B cell (primary cell): ENCODE data around the gene STAC. TPM values are rescaled to one million over a fixed set of nuclear protein-coding genes. Genes with fewer than 3 reads are reported as not detected.

ENCODE experiments used
- ATAC-seq: fragments of 200-7000 bp; cut with Tn5 transposase; one replicate; pipeline ENCODE4 v1.10.0; 2021; ENCODE audit warnings: low read depth, mild to moderate bottlenecking, moderate number of reproducible peaks, moderate library complexity
- CTCF ChIA-PET: fragments of 350-600 bp; sonication (Branson Sonifier 250); formaldehyde crosslinking; loops from one replicate; lab custom pipeline; 2021; ENCODE audit warnings: antibody characterized with exemption, inconsistent platforms; lab: Charles Lee
- POLR2A ChIA-PET: fragments of 350-600 bp; sonication (Branson Sonifier 250); formaldehyde crosslinking; loops from one replicate; lab custom pipeline; 2021; ENCODE audit warnings: antibody characterized with exemption; lab: Charles Lee
- DNase-seq: peaks from one replicate; pipeline ENCODE4 v3.0.0; 2013
- H2AFZ ChIP-seq: 2 replicates; pipeline ENCODE4 v1.6.1; 2012; ENCODE audit warnings: mild to moderate bottlenecking, low read depth, low read length; ENCODE audit not compliant: insufficient read depth, poor library complexity, severe bottlenecking
- H3K27ac ChIP-seq, 2 donors: 1 replicate in 1 of 2; 2 replicates in 1 of 2; pipeline ENCODE4 v1.5.1; 2012 to 2013; ENCODE audit warnings: low read length in 2 of 2, mild to moderate bottlenecking in 2 of 2, moderate library complexity in 1 of 2
- H3K27me3 ChIP-seq, 4 experiments: fragments of 200-600 bp in 1 of 4; sonication (generic) in 1 of 4; replicated peaks in 1 of 4; 1 replicate in 2 of 4; 2 replicates in 2 of 4; pipeline versions ENCODE4 v1.6.1 to v1.7.0; 2013 to 2016; ENCODE audit warnings: low read length in 3 of 4, mild to moderate bottlenecking in 2 of 4, mixed read lengths in 1 of 4, moderate library complexity in 1 of 4; ENCODE audit not compliant: insufficient read depth in 4 of 4, control insufficient read depth in 3 of 4; ENCODE audit errors: control extremely low read depth in 1 of 4
- H3K36me3 ChIP-seq, 2 experiments: replicated peaks in 1 of 2; 1 replicate in 1 of 2; 2 replicates in 1 of 2; pipeline versions ENCODE4 v1.6.1 to v1.7.1; 2013; ENCODE audit warnings: low read length in 1 of 2; ENCODE audit not compliant: insufficient read depth in 2 of 2, control insufficient read depth in 1 of 2; ENCODE audit errors: control extremely low read depth in 1 of 2, extremely low read depth in 1 of 2
- H3K4me1 ChIP-seq, 2 donors: fragments of 200-600 bp in 1 of 2; sonication (generic) in 1 of 2; 1 replicate in 1 of 2; 2 replicates in 1 of 2; pipeline versions ENCODE4 v1.5.1 to v1.6.1; 2013 to 2017; ENCODE audit warnings: low read length in 2 of 2; ENCODE audit not compliant: control insufficient read depth in 2 of 2, insufficient read depth in 2 of 2
- H3K4me2 ChIP-seq: replicated peaks from 2 replicates; pipeline ENCODE3; 2012; ENCODE audit warnings: mild to moderate bottlenecking, low read depth, low read length; ENCODE audit not compliant: poor library complexity, severe bottlenecking
- H3K4me3 ChIP-seq, 5 experiments: fragments of 200-600 bp in 1 of 5; sonication (generic) in 1 of 5; 1 replicate in 3 of 5; 2 replicates in 2 of 5; pipeline versions ENCODE4 v1.5.1 to v1.7.0; 2011 to 2016; ENCODE audit warnings: low read length in 4 of 5, mild to moderate bottlenecking in 4 of 5, low read depth in 2 of 5, control low read depth in 1 of 5, moderate library complexity in 1 of 5; ENCODE audit not compliant: insufficient read depth in 1 of 5; ENCODE audit errors: control extremely low read depth in 1 of 5, extremely low read depth in 1 of 5
- H3K79me2 ChIP-seq: fragments of 200-600 bp; sonication (generic); one replicate; pipeline ENCODE4 v1.6.0; 2016; ENCODE audit warnings: low read length; ENCODE audit not compliant: control insufficient read depth, insufficient read depth
- H3K9ac ChIP-seq: fragments of 200-600 bp; sonication (generic); 2 replicates; pipeline ENCODE4 v1.6.1; 2017; ENCODE audit warnings: mild to moderate bottlenecking, low read length, moderate library complexity
- H3K9me3 ChIP-seq, 3 donors: one replicate each; pipeline versions ENCODE4 v1.6.1 to v1.7.1; 2013; ENCODE audit warnings: low read length in 2 of 3; ENCODE audit not compliant: control insufficient read depth in 2 of 3, insufficient read depth in 1 of 3; ENCODE audit errors: control extremely low read depth in 1 of 3
- H4K20me1 ChIP-seq: 2 replicates; pipeline ENCODE4 v1.6.0; 2012; ENCODE audit warnings: mild to moderate bottlenecking, low read length; ENCODE audit not compliant: insufficient read depth, control insufficient read depth, poor library complexity, severe bottlenecking
- H3K27ac Mint-ChIP-seq: one replicate; pipeline ENCODE4 v1.8.0; 2021; ENCODE audit warnings: mixed read lengths
- H3K27me3 Mint-ChIP-seq: one replicate; pipeline ENCODE4 v1.8.0; 2021; ENCODE audit warnings: mixed read lengths
- H3K4me1 Mint-ChIP-seq: one replicate; pipeline ENCODE4 v1.8.0; 2021; ENCODE audit warnings: mixed read lengths
- H3K4me3 Mint-ChIP-seq: one replicate; pipeline ENCODE4 v1.8.0; 2021; ENCODE audit warnings: mixed read lengths
- H3K9me3 Mint-ChIP-seq: one replicate; pipeline ENCODE4 v1.8.0; 2022; ENCODE audit warnings: mixed read lengths; ENCODE audit not compliant: insufficient read depth
- CTCF ChIP-seq: fragments of 200-600 bp; IDR thresholded peaks from one replicate; pipeline ENCODE4 v1.8.0; 2022; ENCODE audit warnings: antibody characterized with exemption, mild to moderate bottlenecking
- EZH2 ChIP-seq: IDR thresholded peaks from 2 replicates; pipeline ENCODE4 v1.6.1; 2012; ENCODE audit warnings: borderline replicate concordance, low read depth, mild to moderate bottlenecking, moderate library complexity, low read length; ENCODE audit not compliant: insufficient read depth, poor library complexity, severe bottlenecking
- WGBS: methylation state at CpG from one replicate; pipeline ENCODE4 v1.1.5; 2013; ENCODE audit warnings: missing lambda C conversion rate; ENCODE audit not compliant: insufficient coverage; 5-methylcytosine and 5-hydroxymethylcytosine counted together
- intact Hi-C: fragments of 100-400 bp; cut with micrococcal nuclease; formaldehyde crosslinking; loops from one replicate; pipeline ENCODE4 v1.10.0; 2022
- polyA plus RNA-seq: library from polyadenylated mRNA; depleted of rRNA; stranded (reverse); fragments of >200 nt; gene quantifications from 2 replicates; pipeline ENCODE4 v1.2.3, GENCODE V29; 2012
- total RNA-seq, 2 donors: library from RNA; stranded (reverse); fragments of 120-200 nt in 1 of 2; gene quantifications; 1 replicate in 1 of 2; 2 replicates in 1 of 2; pipeline versions ENCODE4 v1.2.3 to v1.2.4, GENCODE V29; 2013 to 2022

Gene STAC
- total and polyA plus RNA-seq, 2 donors (not counting 1 experiment from before 2014, with no cell fraction given): not detected

GRCh38 chr3:36362216-36362615 lies 18.1 kb upstream of the STAC start:
- TF ChIP-seq CTCF (no peak), EZH2 (no peak)
- Histone ChIP-seq H3K4me3 (no peak overlapping the region), H4K20me1 (no peaks in the 10 kb centered on the region), H3K27me3 (peaks cover 0 to 2% (median 0%) of the 10 kb centered on the region in 4 experiments), H3K27ac (no peak overlapping the region), H3K9ac (no peak overlapping the region), H3K36me3 (no peaks in the 10 kb centered on the region), H3K79me2 (no peaks in the 10 kb centered on the region), H3K4me2 (no peak overlapping the region), H3K9me3 (no peaks in the 10 kb centered on the region), H2AFZ (no peak overlapping the region), H3K4me1 (no peaks in the 10 kb centered on the region)
- H3K27me3 Mint-ChIP-seq: no peaks in the 10 kb centered on the region
- WGBS: 68% methylated on average over 2 of the region's 4 CpGs
- no peak for DNase-seq
- no peak overlapping the region for H3K27ac Mint-ChIP-seq
- no peaks in the 10 kb centered on the region for H3K9me3 Mint-ChIP-seq
- ATAC-seq: no peak
- intact Hi-C loops: no loop called here
- ChIA-PET CTCF (no interaction called here), POLR2A (no interaction called here)
- H3K4me3 Mint-ChIP-seq: no peak overlapping the region
- no peaks in the 10 kb centered on the region for H3K4me1 Mint-ChIP-seq

- Histone ChIP-seq H3K4me2 (no peak overlapping the region), H3K4me3 (no peak overlapping the region), H3K27ac (no peak overlapping the region), H4K20me1 (no peaks in the 10 kb centered on the region), H2AFZ (no peak overlapping the region), H3K27me3 (peaks cover 0 to 2% (median 0%) of the 10 kb centered on the region in 4 experiments), H3K79me2 (no peaks in the 10 kb centered on the region), H3K36me3 (no peaks in the 10 kb centered on the region), H3K9me3 (peaks cover 0 to 4% (median 0%) of the 10 kb centered on the region in 3 donors), H3K4me1 (no peaks in the 10 kb centered on the region), H3K9ac (no peak overlapping the region)
- ChIA-PET CTCF (no interaction called here), POLR2A (no interaction called here)
- Mint-ChIP-seq H3K4me1 (no peaks in the 10 kb centered on the region), H3K27ac (no peak overlapping the region), H3K4me3 (no peak overlapping the region), H3K9me3 (no peaks in the 10 kb centered on the region), H3K27me3 (no peaks in the 10 kb centered on the region)
- DNase-seq (no peak), ATAC-seq (no peak)
- intact Hi-C loops: no loop called here
- TF ChIP-seq EZH2: no peak
- no peak for TF ChIP-seq CTCF
- 73% methylated on average over 2 of the region's 2 CpGs for WGBS
Measured at GRCh38 chr3:36362973-36363372, 17.3 kb upstream of the STAC start.
